Prostate gland (tissue), 2 donors: ENCODE results near the gene TM4SF4.

ENCODE experiments used
- POLR2A ChIP-seq: fragments of 450-650 bp; IDR thresholded peaks from one replicate; pipeline ENCODE4 v1.6.1; 2016; ENCODE audit warnings: antibody characterized with exemption, mild to moderate bottlenecking
- TF ChIP-seq, protein P1 (sequence below), 4 experiments: fragments of 200-600 bp in 2 of 4; fragments of 450-650 bp in 2 of 4; sonication (generic) in 2 of 4; IDR thresholded peaks; 1 replicate in 3 of 4; 2 replicates in 1 of 4; pipeline ENCODE4 v1.5.1; 2016 to 2019; ENCODE audit warnings: antibody characterized with exemption in 4 of 4, mild to moderate bottlenecking in 2 of 4, moderate library complexity in 2 of 4

DNA sequence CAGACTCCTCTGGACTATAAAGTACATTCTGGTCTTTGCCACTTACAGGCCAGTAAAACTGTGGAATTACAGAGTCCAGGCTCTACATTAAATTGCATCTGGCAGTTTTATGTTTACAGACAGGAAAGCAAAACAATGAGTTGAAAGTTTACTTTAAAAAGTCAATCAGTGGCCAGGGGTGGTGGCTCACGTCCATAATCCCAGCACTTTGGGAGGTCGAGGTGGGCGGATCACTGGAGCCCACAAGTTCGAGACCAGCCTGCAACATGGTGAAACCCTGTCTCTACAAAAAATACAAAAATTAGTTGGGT is 53.8 kb downstream of the TM4SF4 start:
- TF ChIP-seq POLR2A: no peak
- TF ChIP-seq, protein P1, sequence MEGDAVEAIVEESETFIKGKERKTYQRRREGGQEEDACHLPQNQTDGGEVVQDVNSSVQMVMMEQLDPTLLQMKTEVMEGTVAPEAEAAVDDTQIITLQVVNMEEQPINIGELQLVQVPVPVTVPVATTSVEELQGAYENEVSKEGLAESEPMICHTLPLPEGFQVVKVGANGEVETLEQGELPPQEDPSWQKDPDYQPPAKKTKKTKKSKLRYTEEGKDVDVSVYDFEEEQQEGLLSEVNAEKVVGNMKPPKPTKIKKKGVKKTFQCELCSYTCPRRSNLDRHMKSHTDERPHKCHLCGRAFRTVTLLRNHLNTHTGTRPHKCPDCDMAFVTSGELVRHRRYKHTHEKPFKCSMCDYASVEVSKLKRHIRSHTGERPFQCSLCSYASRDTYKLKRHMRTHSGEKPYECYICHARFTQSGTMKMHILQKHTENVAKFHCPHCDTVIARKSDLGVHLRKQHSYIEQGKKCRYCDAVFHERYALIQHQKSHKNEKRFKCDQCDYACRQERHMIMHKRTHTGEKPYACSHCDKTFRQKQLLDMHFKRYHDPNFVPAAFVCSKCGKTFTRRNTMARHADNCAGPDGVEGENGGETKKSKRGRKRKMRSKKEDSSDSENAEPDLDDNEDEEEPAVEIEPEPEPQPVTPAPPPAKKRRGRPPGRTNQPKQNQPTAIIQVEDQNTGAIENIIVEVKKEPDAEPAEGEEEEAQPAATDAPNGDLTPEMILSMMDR (IDR thresholded peaks at IDR 0.05): no peak
